Endodermal cell (in vitro differentiated cells): ENCODE results near the gene MCF2L2. TPM values are rescaled to one million over a fixed set of nuclear protein-coding genes. Genes with fewer than 3 reads are reported as not detected.

Source experiments
- DNase-seq: peaks from one replicate; pipeline ENCODE4 v3.0.0-alpha.2; 2017
- H3K27ac ChIP-seq: 2 replicates; pipeline ENCODE4 v1.5.1; 2013; ENCODE audit warnings: mild to moderate bottlenecking, low read depth, low read length, moderate library complexity
- H3K27me3 ChIP-seq: 2 replicates; pipeline ENCODE4 v1.6.1; 2013; ENCODE audit warnings: mild to moderate bottlenecking, low read length, moderate library complexity; ENCODE audit not compliant: insufficient read depth, control insufficient read depth, poor library complexity, severe bottlenecking
- H3K36me3 ChIP-seq: 2 replicates; pipeline ENCODE4 v1.7.0; 2013; ENCODE audit warnings: mild to moderate bottlenecking, low read length, moderate library complexity; ENCODE audit not compliant: control insufficient read depth, insufficient read depth
- H3K4me1 ChIP-seq: one replicate; pipeline ENCODE4 v1.7.0; 2013; ENCODE audit warnings: low read length; ENCODE audit not compliant: control insufficient read depth, insufficient read depth
- H3K4me3 ChIP-seq: 2 replicates; pipeline ENCODE4 v1.5.1; 2013; ENCODE audit warnings: mild to moderate bottlenecking, low read length, moderate library complexity
- H3K9ac ChIP-seq: 2 replicates; pipeline ENCODE4 v1.6.1; 2013; ENCODE audit warnings: mild to moderate bottlenecking, low read length, moderate library complexity; ENCODE audit not compliant: poor library complexity, severe bottlenecking; ENCODE audit errors: extremely low read depth
- H3K9me3 ChIP-seq: 2 replicates; pipeline ENCODE4 v1.6.1; 2013; ENCODE audit warnings: mild to moderate bottlenecking, low read length, moderate library complexity; ENCODE audit not compliant: control insufficient read depth
- H3K27ac Mint-ChIP-seq: 2 replicates; pipeline ENCODE4 v1.8.0; 2020; ENCODE audit warnings: mixed read lengths
- H3K27me3 Mint-ChIP-seq: 2 replicates; pipeline ENCODE4 v1.8.0; 2021; ENCODE audit warnings: mild to moderate bottlenecking, mixed read lengths; ENCODE audit not compliant: insufficient read depth
- H3K36me3 Mint-ChIP-seq: 2 replicates; pipeline ENCODE4 v1.8.0; 2020; ENCODE audit warnings: low read depth, mixed read lengths
- H3K4me1 Mint-ChIP-seq: 2 replicates; pipeline ENCODE4 v1.8.0; 2020; ENCODE audit warnings: mixed read lengths
- H3K4me3 Mint-ChIP-seq: 2 replicates; pipeline ENCODE4 v1.8.0; 2020; ENCODE audit warnings: mild to moderate bottlenecking, moderate library complexity, mixed read lengths
- H3K9me3 Mint-ChIP-seq: 2 replicates; pipeline ENCODE4 v1.8.0; 2020; ENCODE audit warnings: mild to moderate bottlenecking, mixed read lengths
- WGBS, 2 experiments: methylation state at CpG; one replicate each; pipeline versions ENCODE4 v1.1.5 to v1.1.7; 2013; ENCODE audit warnings: missing lambda C conversion rate in 2 of 2, mixed read lengths in 1 of 2; ENCODE audit not compliant: insufficient coverage in 1 of 2, insufficient read length in 1 of 2; 5-methylcytosine and 5-hydroxymethylcytosine counted together
- total RNA-seq, 2 donors: library from RNA; stranded (reverse); fragmentation: NEBNext Ultra II Directional in 1 of 2; extraction: Animal tissue kit (Norgen Biotek cat#: 25700) in 1 of 2; gene quantifications; 2 replicates in 1 of 2; 3 replicates in 1 of 2; pipeline ENCODE4 v1.2.1, GENCODE V29; 2021
- TF ChIP-seq, protein P1 (sequence below): fragments of 200-600 bp; sonication (generic); conservative IDR thresholded peaks from 2 replicates; pipeline ENCODE4 v1.5.0; 2021; ENCODE audit warnings: antibody characterized with exemption, mild to moderate bottlenecking

MCF2L2 gene
- total RNA-seq, 2 donors from 2014 or later = 72.6 to 86.5 TPM

DNA sequence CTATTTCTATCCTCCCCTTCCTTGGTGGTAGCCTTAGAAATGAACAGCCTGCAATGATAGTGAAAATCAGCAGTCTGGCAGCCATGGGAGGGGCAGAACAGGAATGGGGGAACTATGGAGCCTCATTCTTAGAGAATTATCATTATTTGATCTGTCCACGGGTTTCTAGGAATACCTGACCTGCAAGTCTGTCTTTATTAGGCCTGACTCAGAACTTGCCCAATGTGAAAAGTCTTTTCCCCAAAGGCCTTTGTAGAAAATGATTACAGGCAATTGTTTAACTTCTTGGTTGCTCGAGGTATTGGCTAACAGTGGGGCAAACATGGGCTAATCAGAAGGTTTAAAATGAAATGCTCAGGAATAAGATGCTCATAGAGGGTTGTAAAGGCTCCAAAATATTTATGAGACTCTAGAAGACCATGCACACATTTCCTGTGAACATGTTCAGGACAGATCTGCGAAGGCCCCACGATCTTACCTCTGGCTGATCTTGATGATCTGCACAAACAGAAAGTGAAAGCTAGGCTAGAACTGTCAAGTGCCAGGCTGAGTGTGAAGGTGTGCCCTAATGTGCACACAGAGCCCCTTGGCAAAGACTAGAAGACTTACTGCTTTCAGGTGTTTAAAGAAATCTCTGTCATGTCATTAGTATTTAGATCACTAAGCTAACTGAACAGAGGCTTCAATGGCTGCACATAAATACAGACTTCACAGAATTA, 226.3 kb downstream of the MCF2L2 start:
- 92 to 93% methylated on average over 4 of the region's 4 CpGs for WGBS, 2 experiments
- H3K36me3 ChIP-seq = peaks cover 63% of the 10 kb centered on the region
- no peaks in the 10 kb centered on the region for H3K27me3 Mint-ChIP-seq
- TF ChIP-seq, protein P1, sequence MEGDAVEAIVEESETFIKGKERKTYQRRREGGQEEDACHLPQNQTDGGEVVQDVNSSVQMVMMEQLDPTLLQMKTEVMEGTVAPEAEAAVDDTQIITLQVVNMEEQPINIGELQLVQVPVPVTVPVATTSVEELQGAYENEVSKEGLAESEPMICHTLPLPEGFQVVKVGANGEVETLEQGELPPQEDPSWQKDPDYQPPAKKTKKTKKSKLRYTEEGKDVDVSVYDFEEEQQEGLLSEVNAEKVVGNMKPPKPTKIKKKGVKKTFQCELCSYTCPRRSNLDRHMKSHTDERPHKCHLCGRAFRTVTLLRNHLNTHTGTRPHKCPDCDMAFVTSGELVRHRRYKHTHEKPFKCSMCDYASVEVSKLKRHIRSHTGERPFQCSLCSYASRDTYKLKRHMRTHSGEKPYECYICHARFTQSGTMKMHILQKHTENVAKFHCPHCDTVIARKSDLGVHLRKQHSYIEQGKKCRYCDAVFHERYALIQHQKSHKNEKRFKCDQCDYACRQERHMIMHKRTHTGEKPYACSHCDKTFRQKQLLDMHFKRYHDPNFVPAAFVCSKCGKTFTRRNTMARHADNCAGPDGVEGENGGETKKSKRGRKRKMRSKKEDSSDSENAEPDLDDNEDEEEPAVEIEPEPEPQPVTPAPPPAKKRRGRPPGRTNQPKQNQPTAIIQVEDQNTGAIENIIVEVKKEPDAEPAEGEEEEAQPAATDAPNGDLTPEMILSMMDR = no peak
- no peaks in the 10 kb centered on the region for H3K4me1 ChIP-seq
- H3K27ac Mint-ChIP-seq = no peak overlapping the region
- H3K9ac ChIP-seq = no peak overlapping the region
- peak overlapping the region; percentile 67 for H3K4me3 ChIP-seq
- no peak for DNase-seq
- H3K9me3 ChIP-seq = peaks cover 70% of the 10 kb centered on the region
- peaks cover 9% of the 10 kb centered on the region for H3K4me1 Mint-ChIP-seq
- H3K36me3 Mint-ChIP-seq = peaks cover 75% of the 10 kb centered on the region
- peaks cover 61% of the 10 kb centered on the region for H3K9me3 Mint-ChIP-seq
- H3K27me3 ChIP-seq = no peaks in the 10 kb centered on the region
- H3K27ac ChIP-seq = no peak overlapping the region
- H3K4me3 Mint-ChIP-seq = no peak overlapping the region

DNA sequence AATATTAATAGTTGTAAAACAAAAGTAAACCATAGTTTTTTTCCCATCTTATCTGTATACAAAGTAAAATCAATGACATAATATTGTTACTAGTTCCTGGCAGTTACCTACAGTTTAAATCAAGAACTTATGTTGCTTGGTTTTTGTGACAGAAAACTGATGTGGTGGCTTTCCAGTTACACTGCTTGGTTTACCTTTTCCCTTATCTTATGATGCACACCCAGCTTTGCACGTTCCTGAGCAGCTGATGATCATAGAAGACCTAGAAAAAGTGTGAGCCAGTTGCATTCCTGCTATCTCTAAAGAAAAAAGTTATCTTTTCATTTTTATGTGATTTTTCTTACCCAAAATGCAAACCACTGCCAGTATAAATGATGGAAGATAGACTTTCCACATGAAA, 229.5 kb downstream of the MCF2L2 start:
- H3K9me3 ChIP-seq = peaks cover 38% of the 10 kb centered on the region
- H3K9ac ChIP-seq = no peak overlapping the region
- TF ChIP-seq, protein P1 = no peak
- Mint-ChIP-seq H3K4me3 (no peak overlapping the region), H3K36me3 (peaks cover 60% of the 10 kb centered on the region), H3K4me1 (peaks cover 9% of the 10 kb centered on the region), H3K27ac (no peak overlapping the region), H3K9me3 (peaks cover 36% of the 10 kb centered on the region), H3K27me3 (no peaks in the 10 kb centered on the region)
- H3K4me3 ChIP-seq = no peak overlapping the region
- H3K4me1 ChIP-seq = no peaks in the 10 kb centered on the region
- H3K27me3 ChIP-seq = no peaks in the 10 kb centered on the region
- H3K36me3 ChIP-seq = peaks cover 41% of the 10 kb centered on the region
- 90% methylated on average over 1 of the region's 1 CpG; no CpG with 5 or more reads in 1 of the 2 experiments for WGBS, 2 experiments
- DNase-seq = no peak
- H3K27ac ChIP-seq = no peak overlapping the region

DNA sequence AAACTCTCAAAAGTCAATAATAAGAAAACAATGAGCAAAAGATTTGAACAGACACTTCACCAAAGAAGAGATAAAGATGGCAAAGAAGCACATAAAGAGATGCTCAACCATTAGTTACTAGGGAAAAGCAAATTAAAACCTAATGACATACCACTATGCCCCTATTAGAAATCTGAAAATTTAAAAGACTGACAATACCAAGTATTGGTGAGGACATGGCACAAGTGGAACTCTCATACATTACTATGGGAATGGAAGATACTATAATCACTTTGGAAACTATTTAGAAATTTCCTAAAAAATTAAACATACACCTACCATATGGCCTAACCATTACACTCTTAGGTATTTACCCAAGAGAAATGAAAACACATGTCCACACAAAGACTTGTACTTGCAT, 230.7 kb downstream of the MCF2L2 start:
- H3K9me3 Mint-ChIP-seq = peaks cover 24% of the 10 kb centered on the region
- H3K36me3 Mint-ChIP-seq = peaks cover 58% of the 10 kb centered on the region
- no peaks in the 10 kb centered on the region for H3K4me1 ChIP-seq
- no peak overlapping the region for H3K27ac ChIP-seq
- TF ChIP-seq, protein P1 = no peak
- DNase-seq = no peak
- peaks cover 27% of the 10 kb centered on the region for H3K9me3 ChIP-seq
- no peaks in the 10 kb centered on the region for H3K27me3 ChIP-seq
- H3K4me1 Mint-ChIP-seq = peaks cover 10% of the 10 kb centered on the region
- H3K4me3 Mint-ChIP-seq = no peak overlapping the region
- H3K4me3 ChIP-seq = no peak overlapping the region
- H3K27ac Mint-ChIP-seq = no peak overlapping the region
- no peaks in the 10 kb centered on the region for H3K27me3 Mint-ChIP-seq
- no peak overlapping the region for H3K9ac ChIP-seq
- peaks cover 40% of the 10 kb centered on the region for H3K36me3 ChIP-seq
